GM12873 (cell line): ENCODE data around the gene GMEB2.

Source experiments
- CTCF ChIP-seq: IDR thresholded peaks from 2 replicates; pipeline ENCODE4 v1.5.1; 2012; ENCODE audit warnings: low read depth, mild to moderate bottlenecking, moderate library complexity, low read length, control low read depth; ENCODE audit not compliant: insufficient read depth; ENCODE audit errors: missing control alignments

Gene GMEB2

GRCh38 chr20:63560856-63561609 lies 65.9 kb downstream of the GMEB2 start:
- TF ChIP-seq CTCF, result no peak

GRCh38 chr20:63560333-63560805 lies 66.5 kb downstream of the GMEB2 start:
- TF ChIP-seq CTCF, result no peak

GRCh38 chr20:63558804-63559484 lies 68.0 kb downstream of the GMEB2 start:
- TF ChIP-seq CTCF, result no peak

- no peak for TF ChIP-seq CTCF
Observed at GRCh38 chr20:63557481-63557891, 69.4 kb downstream of the GMEB2 start.

GRCh38 chr20:63556873-63557478 lies 69.9 kb downstream of the GMEB2 start:
- TF ChIP-seq CTCF, result no peak

- no peak for TF ChIP-seq CTCF
Observed at GRCh38 chr20:63555661-63556381, 71.1 kb downstream of the GMEB2 start.
